Type B pancreatic cell (in vitro differentiated cells): Measurements from ENCODE around the gene ARNT2. TPM values are rescaled to one million over a fixed set of nuclear protein-coding genes. Genes with fewer than 3 reads are reported as not detected.

Experiments used
- DNase-seq: peaks from one replicate; pipeline ENCODE4 v3.0.0; 2021; ENCODE audit warnings: mixed read lengths; ENCODE audit not compliant: unreplicated experiment; ENCODE audit errors: extremely low spot score
- H3K27ac Mint-ChIP-seq: 2 replicates; pipeline ENCODE4 v1.8.0; 2021; ENCODE audit warnings: mild to moderate bottlenecking, mixed read lengths
- H3K27me3 Mint-ChIP-seq: 2 replicates; pipeline ENCODE4 v1.8.0; 2021; ENCODE audit warnings: mixed read lengths
- H3K36me3 Mint-ChIP-seq: 2 replicates; pipeline ENCODE4 v1.8.0; 2021; ENCODE audit warnings: mixed read lengths
- H3K4me1 Mint-ChIP-seq: one replicate; pipeline ENCODE4 v1.8.0; 2021; ENCODE audit warnings: mixed read lengths; ENCODE audit not compliant: unreplicated experiment
- H3K4me3 Mint-ChIP-seq: 2 replicates; pipeline ENCODE4 v1.8.0; 2021; ENCODE audit warnings: mild to moderate bottlenecking, mixed read lengths
- H3K9me3 Mint-ChIP-seq: 2 replicates; pipeline ENCODE4 v1.8.0; 2021; ENCODE audit warnings: mixed read lengths
- total RNA-seq: library from RNA; stranded (reverse); gene quantifications from 2 replicates; pipeline ENCODE4 v1.2.1, GENCODE V29; 2021; ENCODE audit warnings: low replicate concordance
- TF ChIP-seq, protein P1 (sequence below): fragments of 200-600 bp; sonication (generic); conservative IDR thresholded peaks from 2 replicates; pipeline ENCODE4 v1.5.0; 2021; ENCODE audit warnings: antibody characterized with exemption, mild to moderate bottlenecking

The ARNT2 gene
- total RNA-seq, 1 donor from 2014 or later = 22.4 TPM

DNA sequence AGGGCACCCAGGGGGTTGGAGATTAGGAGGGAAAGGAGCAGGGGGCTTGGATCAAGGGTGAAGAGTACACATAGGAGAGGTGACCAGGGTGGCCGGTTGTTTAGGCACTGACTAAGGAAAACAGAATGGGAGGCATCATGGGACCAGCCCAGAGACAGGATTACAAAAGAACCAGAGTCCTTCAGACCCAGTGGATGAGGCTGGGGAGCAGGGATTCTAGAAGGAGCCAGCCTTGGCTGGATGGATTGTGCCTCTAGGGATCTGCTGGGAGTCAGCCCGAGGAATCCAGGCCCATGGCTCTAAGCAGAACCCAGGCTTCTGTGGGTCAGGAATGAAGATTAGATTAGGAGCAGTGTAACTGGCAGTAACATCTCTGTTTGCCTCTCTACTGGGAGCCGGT is 98.6 kb downstream of the ARNT2 start:
- no peak for DNase-seq
- Mint-ChIP-seq H3K27me3 (no peaks in the 10 kb centered on the region), H3K9me3 (no peaks in the 10 kb centered on the region), H3K4me3 (no peak overlapping the region), H3K27ac (no peak overlapping the region), H3K36me3 (peaks cover 11% of the 10 kb centered on the region), H3K4me1 (peaks cover 4% of the 10 kb centered on the region)
- TF ChIP-seq, protein P1, sequence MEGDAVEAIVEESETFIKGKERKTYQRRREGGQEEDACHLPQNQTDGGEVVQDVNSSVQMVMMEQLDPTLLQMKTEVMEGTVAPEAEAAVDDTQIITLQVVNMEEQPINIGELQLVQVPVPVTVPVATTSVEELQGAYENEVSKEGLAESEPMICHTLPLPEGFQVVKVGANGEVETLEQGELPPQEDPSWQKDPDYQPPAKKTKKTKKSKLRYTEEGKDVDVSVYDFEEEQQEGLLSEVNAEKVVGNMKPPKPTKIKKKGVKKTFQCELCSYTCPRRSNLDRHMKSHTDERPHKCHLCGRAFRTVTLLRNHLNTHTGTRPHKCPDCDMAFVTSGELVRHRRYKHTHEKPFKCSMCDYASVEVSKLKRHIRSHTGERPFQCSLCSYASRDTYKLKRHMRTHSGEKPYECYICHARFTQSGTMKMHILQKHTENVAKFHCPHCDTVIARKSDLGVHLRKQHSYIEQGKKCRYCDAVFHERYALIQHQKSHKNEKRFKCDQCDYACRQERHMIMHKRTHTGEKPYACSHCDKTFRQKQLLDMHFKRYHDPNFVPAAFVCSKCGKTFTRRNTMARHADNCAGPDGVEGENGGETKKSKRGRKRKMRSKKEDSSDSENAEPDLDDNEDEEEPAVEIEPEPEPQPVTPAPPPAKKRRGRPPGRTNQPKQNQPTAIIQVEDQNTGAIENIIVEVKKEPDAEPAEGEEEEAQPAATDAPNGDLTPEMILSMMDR = no peak

DNA sequence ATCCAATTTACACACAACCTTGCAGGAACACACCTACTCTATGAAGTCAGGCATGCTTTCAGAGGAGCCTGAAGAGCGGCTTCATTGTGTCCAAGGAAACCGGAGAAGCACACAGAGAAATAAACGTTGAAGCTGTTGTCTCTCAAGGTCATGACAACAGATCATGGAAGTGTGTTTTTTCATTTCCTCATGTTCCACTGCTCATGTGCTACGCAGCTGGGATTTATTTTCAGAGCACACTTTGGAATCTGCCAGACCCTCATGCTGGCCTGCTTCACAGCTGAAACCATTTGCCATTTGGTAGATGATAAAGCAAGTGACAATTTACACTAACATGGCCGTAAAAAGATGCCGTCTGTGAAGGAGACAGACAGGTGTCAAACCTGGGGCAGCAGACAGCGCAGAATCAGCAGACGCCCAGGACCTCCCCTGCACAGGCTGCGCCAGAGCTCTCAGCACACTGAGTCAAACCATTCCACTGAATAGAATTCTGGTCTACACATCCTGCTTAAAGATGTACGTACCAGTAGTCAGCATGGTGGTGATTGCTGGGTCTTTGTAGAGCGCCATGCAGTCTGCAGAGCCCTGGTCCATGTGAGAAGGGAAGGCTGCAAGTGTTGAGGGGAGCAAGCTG is 99.3 kb downstream of the ARNT2 start:
- H3K36me3 Mint-ChIP-seq = peaks cover 11% of the 10 kb centered on the region
- peaks cover 4% of the 10 kb centered on the region for H3K4me1 Mint-ChIP-seq
- H3K27ac Mint-ChIP-seq = no peak overlapping the region
- H3K27me3 Mint-ChIP-seq = no peaks in the 10 kb centered on the region
- TF ChIP-seq, protein P1 = no peak
- no peak overlapping the region for H3K4me3 Mint-ChIP-seq
- no peaks in the 10 kb centered on the region for H3K9me3 Mint-ChIP-seq
- DNase-seq = no peak

DNA sequence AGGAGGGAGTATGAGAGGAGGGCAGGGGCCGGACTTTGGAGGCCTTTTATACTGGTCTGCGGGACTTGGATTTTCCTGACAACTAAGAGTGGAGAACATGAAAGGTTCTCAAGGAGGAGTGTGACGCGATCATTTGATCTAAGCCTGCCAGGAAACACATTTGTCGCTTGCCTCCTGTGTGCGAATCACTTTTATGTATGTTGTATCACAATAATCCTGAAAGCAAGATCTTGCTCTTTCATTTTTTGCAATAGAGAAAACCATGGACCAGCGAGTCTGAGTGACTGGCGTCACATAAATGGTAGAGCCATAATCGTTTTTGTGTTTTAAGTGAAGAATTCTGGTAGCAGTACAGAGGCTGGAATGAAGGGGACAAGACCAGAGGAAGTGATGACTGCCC is 100.7 kb downstream of the ARNT2 start:
- no peak overlapping the region for H3K27ac Mint-ChIP-seq
- TF ChIP-seq, protein P1 = no peak
- no peak for DNase-seq
- no peaks in the 10 kb centered on the region for H3K9me3 Mint-ChIP-seq
- peaks cover 4% of the 10 kb centered on the region for H3K4me1 Mint-ChIP-seq
- H3K4me3 Mint-ChIP-seq = no peak overlapping the region
- H3K36me3 Mint-ChIP-seq = peaks cover 17% of the 10 kb centered on the region
- no peaks in the 10 kb centered on the region for H3K27me3 Mint-ChIP-seq

DNA sequence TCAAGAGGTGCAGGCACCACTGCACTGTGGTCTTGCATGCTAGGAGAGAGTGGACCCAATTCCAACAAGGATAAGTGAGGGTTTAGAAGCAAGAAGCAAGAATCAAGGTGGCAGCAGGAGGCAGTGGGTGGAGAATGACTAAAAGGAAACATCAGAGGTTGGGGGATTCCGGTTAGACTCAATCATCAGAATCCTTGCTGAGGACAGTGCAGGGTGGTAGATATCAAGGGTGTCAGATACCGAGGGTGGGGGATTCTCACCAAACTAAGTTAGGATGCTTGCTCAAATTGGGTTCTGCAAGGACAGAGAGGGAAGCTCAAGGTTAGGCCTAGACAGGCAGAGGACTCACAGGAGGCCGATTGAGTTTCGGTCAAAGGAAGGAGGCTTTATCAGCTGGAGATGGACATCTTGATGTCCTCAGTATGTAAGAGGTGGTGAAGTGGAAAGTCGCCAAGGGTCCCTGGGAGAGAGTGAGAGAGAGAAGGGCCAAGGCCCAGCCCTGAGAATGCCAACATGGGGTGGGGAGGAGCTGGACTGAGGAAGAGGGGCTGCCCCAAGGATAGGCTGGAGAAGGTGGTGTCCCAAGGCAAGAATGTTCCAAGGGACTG is 102.2 kb downstream of the ARNT2 start:
- Mint-ChIP-seq H3K36me3 (peaks cover 20% of the 10 kb centered on the region), H3K4me3 (no peak overlapping the region), H3K9me3 (no peaks in the 10 kb centered on the region), H3K27ac (no peak overlapping the region), H3K27me3 (no peaks in the 10 kb centered on the region), H3K4me1 (peaks cover 4% of the 10 kb centered on the region)
- TF ChIP-seq, protein P1 = no peak
- no peak for DNase-seq

DNA sequence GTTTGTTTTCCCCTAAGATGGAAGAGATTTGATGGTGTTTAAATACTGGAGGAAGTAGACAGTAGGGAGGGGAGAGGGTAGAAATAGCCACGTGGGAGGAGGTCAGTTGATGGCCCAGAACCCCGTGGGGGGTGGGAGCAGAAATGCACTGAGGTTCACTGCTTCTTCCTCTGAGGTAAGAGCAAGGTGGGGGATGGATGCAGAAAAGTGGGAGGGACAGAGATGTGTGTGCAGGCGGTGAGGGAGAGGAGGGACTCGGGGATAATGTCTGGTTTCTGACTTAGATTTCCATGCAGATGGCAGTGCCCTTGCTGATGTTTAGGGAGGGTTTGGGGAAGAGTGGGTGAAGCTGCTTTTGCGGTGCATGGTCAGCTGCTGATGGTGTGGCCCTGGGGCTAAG is 102.9 kb downstream of the ARNT2 start:
- no peak for DNase-seq
- Mint-ChIP-seq H3K9me3 (no peaks in the 10 kb centered on the region), H3K36me3 (peaks cover 19% of the 10 kb centered on the region), H3K4me1 (no peaks in the 10 kb centered on the region), H3K27ac (no peak overlapping the region), H3K4me3 (no peak overlapping the region), H3K27me3 (no peaks in the 10 kb centered on the region)
- TF ChIP-seq, protein P1 = no peak
